LoVo (cell line): ENCODE measurements around the gene CAMTA1.
"Not testable (repeated sequence)": the region's sequence is repeated elsewhere in the genome, so short reads cannot be mapped to it uniquely, and the experiment has no call there.

Source experiments
- DNase-seq: peaks from one replicate; pipeline ENCODE4 v3.0.0-alpha.2; 2016; ENCODE audit warnings: low spot score

The CAMTA1 gene

DNA sequence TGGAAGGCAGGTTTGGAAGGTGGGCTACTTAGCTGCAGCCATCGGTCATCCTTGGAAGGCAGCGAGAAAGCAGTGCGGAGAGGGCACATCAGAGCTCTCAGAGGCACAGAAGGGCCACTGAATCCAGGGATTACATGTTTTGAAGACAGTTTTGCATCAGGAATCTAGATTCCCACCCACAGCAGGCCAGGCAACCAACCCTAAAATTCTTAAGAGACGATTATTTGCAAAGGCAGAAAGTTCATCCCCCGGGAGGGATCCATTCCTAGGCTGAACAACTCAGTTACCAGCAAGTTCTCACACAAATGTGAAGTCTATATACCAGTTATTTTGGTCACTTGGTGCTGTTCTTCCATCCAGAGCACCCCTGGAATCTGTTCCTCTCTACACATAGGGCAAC is 528.6 kb downstream of the CAMTA1 start:
- DNase-seq, result no peak

DNA sequence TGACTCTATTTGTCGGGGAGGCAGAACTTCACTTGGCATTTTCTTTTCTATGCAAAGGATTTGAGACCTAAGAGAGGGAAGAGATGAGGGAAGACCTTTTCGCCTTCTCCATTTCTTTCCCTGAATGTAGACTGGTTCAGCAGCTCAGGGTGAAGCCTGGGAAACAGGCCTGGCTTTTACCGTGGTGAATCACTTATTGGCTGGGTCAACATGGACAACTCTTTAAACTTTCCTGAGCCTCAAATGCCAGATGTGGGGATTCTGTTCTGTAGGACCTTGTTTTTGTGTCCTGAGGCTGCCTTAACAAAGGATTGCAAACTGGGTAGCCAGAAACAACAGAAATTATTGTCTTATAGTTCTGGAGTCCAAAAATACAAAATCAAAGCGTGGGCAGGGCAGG is 530.1 kb downstream of the CAMTA1 start:
- DNase-seq, result no peak

DNA sequence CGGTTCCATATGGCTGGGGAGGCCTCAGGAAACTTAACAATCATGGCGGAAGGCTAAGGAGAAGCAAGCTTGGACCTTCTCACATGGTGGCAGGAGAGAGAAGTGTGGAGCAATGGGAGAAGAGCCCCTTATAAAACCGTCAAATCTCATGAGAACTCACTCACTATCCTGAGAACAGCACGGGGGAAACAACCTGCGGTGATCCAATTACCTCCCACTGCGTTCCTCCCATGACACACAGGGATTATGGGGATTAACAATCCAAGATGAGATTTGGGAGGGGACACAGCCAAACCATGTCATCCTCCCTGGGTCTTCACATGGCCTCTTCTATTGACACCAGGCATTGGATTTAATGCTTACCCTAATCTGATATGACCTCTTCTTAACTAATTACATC is 530.7 kb downstream of the CAMTA1 start:
- DNase-seq, result no peak

DNA sequence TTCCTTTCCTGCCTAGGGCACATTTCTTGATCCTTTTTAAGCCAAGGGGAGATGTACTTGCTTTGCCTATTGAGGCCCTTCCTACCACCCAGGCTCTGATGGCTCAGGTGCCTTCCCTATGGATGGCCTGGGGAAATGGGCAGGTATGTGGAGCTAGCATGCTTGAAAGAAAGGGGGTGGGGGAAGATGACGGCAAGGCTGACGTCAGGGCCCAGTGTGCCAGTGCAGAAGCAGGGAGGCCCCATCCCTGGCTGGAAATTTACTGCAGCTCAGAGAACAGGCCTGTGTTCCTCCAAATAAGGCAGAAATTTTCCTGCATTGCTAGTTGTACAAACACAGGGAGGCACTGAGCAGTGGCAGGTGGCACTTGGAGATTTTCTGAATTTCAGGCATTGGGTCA is 532.6 kb downstream of the CAMTA1 start:
- DNase-seq, result no peak

DNA sequence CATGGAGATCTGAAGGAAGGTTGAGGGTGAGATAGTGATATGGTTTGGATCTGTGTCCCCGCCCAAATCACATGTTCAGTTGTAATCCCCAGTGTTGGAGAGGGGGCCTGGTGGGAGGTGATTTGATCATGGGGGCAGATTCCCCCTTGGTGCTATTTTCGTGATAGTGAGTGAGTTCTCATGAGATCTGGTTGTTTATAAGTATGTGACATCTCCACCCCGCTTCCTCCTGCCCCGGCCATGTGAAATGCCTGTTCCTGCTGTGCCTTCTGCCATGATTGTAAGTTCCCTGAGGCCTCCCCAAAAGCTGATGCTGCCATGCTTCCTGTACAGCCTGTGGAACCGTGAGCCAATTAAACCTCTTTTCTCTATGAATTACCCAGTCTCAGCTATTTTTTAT is 533.9 kb downstream of the CAMTA1 start:
- no peak for DNase-seq

DNA sequence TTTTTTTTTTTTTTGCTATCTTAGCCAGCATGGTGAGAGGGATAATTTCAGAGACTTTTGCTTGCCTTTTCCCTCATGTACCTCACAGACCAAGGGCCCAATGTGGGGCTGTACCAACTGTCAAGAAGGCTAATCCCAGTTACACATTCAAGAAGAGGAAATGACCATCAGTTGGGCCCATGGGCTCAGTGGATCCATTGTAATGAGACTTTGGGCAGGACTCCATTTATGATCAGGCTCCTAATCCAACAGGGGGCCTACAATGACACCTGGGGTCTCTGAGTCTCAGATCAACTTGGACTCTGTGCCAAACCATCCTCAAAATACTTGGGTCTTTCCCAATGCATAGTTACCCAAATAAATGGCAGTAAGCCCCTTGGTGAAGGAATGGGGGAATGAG is 535.4 kb downstream of the CAMTA1 start:
- no peak for DNase-seq

DNA sequence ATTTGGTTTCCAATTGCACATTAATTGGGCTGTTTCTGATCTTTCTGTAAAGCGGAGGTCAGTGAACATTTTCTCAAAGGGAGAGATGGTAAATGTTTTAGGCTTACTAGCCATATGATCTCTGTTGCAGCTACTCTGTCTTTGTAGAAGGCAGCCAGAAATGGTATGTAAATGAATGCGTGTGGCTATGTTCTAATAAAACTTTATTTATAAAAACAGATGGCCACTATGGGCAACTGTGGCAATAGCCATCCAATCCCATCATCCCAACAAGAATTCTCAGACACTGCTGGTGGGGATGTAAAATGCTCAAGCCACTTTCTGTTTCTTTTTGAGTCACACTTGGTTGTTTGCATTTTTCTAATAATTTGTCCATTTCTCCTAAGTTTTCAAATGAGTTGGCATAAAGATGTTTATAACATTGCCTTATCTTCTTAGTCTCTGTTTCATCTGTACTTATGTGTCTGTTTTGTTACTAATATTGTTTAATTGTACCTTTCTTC is 537.1 kb downstream of the CAMTA1 start:
- DNase-seq, result no peak

DNA sequence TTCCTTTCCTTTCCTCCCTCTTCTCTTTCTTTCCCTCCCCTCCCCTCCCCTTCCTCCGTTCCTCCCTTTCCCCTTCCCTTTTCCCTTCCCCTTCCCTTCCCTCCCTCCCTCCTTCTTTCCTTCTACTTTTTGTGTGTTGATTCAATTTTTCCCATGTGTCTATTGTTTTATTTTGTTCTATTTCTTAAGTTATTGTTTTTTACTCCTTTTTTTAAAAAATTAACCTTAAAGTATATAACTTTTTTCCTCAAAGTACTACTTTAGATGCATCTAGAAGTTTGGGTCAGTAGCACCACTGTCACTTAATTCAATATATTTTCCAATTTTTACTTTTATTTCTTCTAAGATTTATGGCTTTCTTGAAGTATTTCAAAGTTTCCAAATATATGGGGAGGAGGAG is 537.7 kb downstream of the CAMTA1 start:
- no peak for DNase-seq

DNA sequence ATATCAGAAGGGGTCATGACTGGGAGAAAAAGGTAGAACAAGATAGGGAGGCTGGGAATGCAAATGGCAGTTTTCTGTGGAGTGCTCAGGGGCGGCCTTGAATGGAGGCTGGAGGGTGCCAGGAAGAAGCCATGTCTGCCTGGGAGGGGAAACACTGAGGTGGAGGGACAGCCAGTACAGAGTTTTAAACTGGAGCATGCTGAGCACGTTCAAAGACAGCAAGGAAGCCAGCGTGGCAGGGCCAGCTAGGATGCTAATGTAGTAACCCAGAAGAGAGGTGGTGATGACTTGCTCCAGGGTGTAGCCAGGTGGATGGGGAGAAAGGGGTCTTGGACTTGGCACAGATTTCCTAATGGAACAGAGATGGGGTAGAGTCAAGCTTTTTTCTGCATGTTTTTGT is 540.0 kb downstream of the CAMTA1 start:
- no peak for DNase-seq

DNA sequence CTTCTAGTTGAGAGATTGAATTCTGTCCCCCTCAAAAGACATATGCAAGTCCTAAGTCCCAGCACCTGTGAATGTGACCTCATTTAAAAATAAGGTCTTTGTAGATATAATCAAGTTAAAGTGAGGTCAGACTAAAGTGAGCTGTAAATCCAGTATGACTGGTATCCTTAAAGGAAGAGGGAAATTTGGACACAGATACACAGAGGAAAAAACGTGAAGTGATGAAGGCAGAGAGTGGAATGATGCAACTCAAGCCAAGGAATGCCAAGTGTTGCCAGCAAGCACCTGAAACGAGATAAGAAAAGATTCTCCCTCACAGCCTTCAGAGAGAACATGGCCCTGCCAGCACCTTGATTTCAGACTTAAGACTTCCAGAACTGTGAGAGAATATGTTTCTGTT is 541.1 kb downstream of the CAMTA1 start:
- no peak for DNase-seq

DNA sequence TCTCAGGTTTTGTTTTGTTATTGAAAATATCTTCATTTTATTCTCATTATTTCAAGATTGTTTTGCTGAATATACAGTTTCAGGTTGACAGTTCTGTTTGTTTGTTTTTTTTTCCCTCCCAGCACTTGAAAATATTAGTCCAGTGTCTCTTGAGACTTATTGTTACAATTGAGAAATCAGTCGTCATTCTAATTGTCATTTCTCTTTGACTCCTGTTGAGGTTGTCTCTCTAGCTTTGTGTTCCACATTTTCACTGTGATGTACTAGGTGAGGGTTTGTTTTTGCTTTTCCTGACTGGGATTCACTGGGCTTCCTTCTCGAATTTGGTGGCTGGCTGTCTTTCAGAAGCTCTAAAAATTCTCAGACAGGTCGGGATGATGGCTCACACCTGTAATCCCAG is 542.6 kb downstream of the CAMTA1 start:
- DNase-seq, result no peak

DNA sequence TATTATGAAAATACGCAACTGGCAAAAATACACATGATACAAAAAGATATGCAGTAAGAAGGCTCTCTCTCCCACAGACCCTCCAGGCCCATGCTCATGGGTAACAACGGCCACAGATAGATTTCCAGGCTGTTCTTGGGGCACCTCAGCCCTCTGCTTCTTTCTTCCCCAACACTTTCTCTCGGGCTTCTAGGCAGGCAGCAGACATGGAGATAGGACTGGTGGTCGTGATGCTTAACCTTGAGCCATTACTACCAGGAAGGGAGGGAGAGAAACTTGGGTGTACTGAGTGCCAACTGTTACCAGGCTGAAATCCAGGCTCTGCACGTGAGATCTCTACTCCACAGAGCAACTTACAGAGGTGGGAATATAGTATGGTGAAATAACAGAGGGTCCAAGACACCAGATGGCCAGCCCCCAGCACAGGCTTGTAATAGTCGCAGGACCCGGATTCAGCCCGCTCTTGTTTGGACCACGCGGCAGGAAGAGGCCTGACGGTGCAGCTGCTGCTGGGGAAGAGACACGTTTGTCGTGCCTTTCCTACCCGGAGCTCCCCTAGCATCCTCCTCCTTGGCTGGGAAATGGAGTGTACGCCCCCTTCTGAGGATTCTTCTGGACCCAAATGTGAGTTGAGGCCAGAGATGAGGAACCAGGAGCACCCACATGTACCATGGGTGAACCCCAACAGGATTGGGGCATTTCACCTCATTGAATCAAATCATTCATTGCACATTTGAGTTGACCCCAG is 544.8 kb downstream of the CAMTA1 start:
- DNase-seq, result no peak

DNA sequence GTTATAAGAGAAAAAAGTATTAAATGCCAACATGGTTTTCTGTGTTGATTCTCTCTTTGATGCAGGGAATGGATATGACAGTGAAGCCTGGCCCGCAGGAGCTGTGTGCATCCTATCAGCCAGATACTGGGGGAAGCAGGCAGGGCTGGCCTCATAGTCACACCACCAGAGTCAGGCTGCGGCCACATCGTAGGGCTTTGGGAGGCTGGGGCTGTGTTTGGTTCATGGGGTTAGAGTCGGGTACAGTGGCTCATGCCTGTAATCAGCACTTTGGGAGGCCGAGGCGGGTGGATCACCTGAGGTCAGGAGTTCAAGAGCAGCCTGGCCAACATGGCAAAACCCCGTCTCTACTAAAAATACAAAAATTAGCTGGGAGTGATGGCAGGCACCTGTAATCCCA is 545.5 kb downstream of the CAMTA1 start:
- DNase-seq, result not testable (repeated sequence)

DNA sequence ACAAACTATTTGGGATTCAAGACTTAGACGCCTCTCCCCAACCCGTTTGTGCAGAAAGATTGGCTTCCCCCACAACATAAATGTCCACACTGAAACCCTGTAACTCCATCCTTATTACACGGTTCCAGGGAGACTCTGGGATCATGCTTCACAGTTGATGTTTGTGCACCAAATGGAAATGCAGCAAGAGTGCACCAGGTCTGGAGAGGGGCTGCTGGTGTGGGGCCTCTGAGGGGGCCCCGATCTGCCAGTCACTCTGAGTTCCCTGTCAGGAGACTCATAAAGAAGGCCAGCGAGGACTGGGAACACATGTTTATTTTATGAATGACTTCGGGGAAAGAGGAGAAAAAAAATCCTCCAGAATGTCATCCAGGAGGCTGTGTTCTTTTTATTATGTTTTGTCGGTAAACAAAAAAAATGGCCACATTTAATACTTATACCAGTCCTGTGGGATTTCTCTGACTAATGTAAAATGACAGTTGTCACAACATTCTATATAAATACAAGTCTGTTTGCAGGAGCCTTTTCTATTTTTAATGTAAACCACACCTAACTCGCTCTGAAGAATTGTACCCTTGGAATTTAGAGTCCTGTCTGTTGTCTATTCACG is 546.8 kb downstream of the CAMTA1 start:
- DNase-seq, result no peak

DNA sequence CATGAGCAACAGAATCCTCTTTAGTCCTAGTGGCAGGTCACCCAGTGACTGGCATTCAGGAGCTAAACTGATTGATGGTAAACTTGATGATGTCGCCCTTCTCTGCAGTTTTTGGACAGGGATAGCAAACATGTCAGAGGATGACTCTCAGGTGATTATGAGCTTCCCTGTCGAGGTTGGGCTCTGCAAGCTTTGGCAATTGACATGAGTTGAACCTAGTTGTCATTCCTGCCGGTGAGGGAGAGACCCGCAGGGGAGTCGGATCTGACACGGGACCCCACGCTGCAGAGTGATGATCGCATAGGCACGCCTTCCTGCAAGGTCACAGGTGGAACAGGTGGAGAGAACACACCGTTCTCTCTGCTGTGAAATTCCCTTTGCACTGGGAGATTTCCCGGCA is 547.8 kb downstream of the CAMTA1 start:
- DNase-seq, result no peak

DNA sequence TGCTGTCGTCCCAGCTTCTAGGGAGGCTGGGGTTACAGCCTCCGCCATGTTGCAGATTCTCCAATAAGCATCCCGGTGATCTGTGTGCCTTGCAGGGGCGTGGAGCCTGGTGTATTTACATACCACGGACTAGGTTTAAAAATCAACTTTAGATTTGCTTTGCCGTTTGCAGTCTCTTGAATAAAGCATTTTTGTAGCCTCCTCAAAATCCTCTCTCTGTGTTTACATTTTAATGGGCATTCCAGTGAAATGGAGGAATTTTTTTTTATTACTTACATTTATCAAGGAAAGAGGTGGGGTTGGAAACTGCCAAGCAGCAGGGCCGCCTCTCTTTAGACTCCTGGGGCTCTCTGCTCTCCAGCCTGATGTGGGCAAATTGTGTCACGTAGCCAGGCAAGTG is 548.4 kb downstream of the CAMTA1 start:
- no peak for DNase-seq

DNA sequence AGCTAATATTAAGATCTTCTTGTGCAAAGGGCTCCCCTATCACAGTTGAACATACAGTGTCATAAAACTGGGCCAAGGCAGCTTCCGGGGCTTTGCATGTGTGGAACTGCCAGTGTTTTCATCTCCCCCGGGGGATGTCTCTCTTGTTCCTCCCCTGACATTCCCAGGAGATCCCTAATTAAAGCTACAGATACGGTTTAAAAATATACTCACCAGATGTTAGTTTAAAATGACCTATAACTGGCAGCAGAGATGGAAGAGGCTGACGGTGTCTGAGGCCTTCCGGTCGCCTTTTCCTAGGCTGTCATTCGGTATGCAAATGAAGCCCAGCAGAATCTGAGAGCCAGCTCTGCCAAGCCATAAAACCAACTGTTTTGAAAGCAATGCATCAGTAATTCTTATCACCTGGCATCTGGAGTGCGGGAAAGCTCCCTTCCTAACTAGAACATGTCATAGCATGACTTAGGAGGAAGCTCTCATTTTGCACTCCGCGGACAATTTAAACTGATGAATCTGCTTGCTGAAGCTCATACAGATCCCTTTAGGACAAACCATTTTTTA is 549.3 kb downstream of the CAMTA1 start:
- no peak for DNase-seq

DNA sequence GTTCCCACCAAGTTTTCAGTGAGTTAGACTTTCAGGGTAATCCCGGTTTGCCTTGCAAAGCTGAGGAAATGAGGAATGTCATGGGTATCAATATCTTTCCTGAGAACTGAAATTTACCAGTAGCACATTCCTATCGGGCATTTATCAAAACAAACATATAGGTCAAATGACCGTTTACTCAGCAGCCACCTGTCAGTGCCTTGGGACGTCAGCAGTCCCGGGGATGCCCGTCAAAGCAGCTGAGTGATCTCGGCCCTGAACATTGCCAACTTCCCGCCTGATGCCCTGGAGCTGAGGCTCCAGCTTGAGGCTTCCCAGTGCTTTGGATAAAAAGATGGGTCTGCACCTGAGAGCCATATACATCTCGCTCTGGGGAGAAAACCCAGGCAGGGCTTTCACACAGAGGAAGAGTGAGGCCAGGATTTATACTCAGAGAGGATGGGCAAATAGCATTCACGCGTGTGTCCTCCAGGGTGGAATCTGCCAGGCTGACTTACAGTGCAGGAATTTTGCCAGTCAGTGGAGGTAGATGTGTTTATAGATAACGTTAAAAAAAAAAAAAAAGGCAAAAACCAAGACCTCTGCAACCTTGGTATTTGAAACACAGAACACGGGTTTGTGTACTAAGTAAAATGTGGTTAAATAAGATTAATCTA is 550.1 kb downstream of the CAMTA1 start:
- DNase-seq, result no peak

DNA sequence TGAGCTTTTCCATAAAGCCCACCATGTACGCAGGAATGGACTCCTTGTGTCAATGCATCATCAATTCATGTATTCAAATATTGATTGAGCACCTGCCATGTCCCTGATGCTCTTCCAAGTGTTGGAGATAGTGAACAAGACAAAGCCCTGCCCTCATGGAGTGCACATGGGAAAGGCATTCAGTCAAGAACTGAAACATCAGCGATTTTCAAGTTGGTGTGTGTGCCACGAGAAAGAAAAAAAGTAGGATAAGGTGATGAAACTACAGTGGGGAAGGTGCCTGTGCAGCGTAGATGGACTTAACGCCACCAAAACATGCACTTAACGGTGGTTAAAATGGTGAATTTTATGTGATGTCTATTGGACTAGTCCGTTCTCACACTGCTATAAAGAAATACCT is 553.2 kb downstream of the CAMTA1 start:
- no peak for DNase-seq

DNA sequence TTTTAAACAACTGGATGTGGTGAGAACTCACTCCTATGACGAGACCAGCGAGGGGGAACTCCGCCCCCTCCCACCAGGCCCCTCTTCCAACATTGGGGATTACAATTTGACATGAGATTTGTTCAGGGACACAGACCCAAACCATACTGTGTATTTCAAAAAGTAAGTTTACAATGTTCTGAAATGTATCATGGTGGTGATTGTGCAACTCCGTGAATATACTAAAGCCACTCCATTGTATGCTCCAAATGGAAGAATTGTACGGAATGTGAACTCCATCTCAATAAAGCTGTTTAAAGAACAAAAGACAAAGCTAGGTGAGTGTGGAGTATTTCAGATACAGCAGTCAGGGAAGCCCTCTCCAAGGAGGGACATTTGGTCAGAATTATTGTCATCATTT is 553.8 kb downstream of the CAMTA1 start:
- no peak for DNase-seq

DNA sequence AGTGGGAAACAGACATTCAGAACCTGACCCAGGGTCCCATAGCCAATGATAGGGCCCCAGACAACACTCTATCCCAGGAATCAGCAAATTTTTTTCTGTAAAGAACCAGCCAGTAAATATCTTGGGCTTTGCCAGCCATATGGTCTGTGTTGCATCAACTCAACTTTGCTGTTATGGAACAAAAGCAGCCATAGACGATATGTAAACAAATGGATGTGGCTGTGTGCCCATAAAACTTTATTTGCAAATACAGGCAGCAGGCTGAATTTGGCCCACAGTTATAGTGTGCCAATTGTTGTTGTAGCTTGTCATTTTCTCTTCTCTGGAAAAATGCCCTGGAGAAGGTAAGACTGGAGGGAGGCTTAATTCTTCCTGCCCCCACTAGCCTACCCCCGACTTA is 554.7 kb downstream of the CAMTA1 start:
- no peak for DNase-seq

DNA sequence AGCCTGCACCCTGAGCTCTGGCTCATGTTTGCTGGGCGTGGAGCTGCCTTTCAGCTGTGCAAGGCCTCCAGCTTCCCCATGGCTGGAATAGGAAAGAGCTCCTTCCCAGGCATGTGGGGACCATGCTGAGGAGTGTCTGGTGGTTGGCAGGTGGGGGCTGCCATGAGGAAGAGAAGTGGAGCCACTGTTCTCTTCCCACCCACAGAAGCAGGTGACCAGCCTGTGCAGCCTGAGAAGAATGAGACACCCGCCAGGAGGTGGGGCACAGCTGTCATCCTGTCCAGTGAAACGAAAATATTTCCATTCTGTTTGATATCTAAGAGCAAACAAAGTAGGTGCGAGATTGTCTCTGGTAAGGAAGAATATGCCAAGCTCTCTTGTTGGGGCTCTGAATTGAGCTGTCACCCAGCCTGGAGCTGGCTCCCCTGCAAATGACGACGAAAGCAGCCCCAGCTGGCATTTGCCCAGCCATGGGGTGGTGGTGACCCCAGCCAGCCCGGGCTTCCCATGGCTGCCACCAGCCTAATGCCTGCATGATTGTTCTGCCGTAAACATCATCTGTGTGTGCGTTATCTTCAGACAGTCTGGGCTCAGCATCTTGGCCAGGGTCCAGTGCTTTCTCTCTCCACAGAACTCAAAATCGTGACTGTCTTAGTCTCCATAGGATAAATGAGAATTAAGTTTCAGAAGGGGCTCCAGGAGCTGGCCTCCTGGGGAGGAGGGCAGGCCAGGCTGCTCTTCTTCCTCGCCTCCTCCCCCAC is 556.1 kb downstream of the CAMTA1 start:
- DNase-seq, result no peak
